ENCODE data around the gene MPP2. TPM values are rescaled to one million over a fixed set of nuclear protein-coding genes. Genes with fewer than 3 reads are reported as not detected.

MPP2 gene
- polyA plus RNA-seq, 1 donor from 2014 or later: 25.5 TPM

GRCh38 chr17:43916385-43916784, 9.0 kb upstream of the MPP2 start:
- H3K9me3 ChIP-seq (ENCODE audit: low read length): no peaks in the 10 kb centered on the region
- no peak overlapping the region for H2AFZ ChIP-seq (ENCODE audit: low read depth, low read length)
- no peak overlapping the region for H3K27ac ChIP-seq (ENCODE audit: low read length)
- H3K27me3 ChIP-seq (ENCODE audit: insufficient read depth, low read depth, low read length): no peaks in the 10 kb centered on the region
- no peak overlapping the region for H3K9ac ChIP-seq (ENCODE audit: low read length)
- no peak for TF ChIP-seq TAF1 (IDR thresholded peaks at IDR 0.05; ENCODE audit: low read depth)
- TF ChIP-seq SMC3 (conservative IDR thresholded peaks at IDR 0.05; ENCODE audit: poor library complexity): no peak
- TF ChIP-seq, protein P1, sequence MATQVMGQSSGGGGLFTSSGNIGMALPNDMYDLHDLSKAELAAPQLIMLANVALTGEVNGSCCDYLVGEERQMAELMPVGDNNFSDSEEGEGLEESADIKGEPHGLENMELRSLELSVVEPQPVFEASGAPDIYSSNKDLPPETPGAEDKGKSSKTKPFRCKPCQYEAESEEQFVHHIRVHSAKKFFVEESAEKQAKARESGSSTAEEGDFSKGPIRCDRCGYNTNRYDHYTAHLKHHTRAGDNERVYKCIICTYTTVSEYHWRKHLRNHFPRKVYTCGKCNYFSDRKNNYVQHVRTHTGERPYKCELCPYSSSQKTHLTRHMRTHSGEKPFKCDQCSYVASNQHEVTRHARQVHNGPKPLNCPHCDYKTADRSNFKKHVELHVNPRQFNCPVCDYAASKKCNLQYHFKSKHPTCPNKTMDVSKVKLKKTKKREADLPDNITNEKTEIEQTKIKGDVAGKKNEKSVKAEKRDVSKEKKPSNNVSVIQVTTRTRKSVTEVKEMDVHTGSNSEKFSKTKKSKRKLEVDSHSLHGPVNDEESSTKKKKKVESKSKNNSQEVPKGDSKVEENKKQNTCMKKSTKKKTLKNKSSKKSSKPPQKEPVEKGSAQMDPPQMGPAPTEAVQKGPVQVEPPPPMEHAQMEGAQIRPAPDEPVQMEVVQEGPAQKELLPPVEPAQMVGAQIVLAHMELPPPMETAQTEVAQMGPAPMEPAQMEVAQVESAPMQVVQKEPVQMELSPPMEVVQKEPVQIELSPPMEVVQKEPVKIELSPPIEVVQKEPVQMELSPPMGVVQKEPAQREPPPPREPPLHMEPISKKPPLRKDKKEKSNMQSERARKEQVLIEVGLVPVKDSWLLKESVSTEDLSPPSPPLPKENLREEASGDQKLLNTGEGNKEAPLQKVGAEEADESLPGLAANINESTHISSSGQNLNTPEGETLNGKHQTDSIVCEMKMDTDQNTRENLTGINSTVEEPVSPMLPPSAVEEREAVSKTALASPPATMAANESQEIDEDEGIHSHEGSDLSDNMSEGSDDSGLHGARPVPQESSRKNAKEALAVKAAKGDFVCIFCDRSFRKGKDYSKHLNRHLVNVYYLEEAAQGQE (IDR thresholded peaks at IDR 0.05; ENCODE audit: borderline replicate concordance): no peak
- no peak for TF ChIP-seq MXI1 (conservative IDR thresholded peaks at IDR 0.05; ENCODE audit: poor library complexity, severe bottlenecking)
- no peak for TF ChIP-seq CTCF (IDR thresholded peaks at IDR 0.05; ENCODE audit: poor library complexity, severe bottlenecking)
- no peak for TF ChIP-seq RAD21 (conservative IDR thresholded peaks at IDR 0.05)
- no peak for TF ChIP-seq EZH2 (IDR thresholded peaks at IDR 0.05; ENCODE audit: borderline replicate concordance, insufficient read depth, low read length, poor library complexity, severe bottlenecking)
- no peak for TF ChIP-seq POLR2AphosphoS5 (IDR thresholded peaks at IDR 0.05)
- TF ChIP-seq EP300 (conservative IDR thresholded peaks at IDR 0.05; ENCODE audit: poor library complexity, severe bottlenecking): no peak
- no peaks in the 10 kb centered on the region for H3K36me3 ChIP-seq (ENCODE audit: insufficient read depth, low read length)
- no peaks in the 10 kb centered on the region for H4K20me1 ChIP-seq (ENCODE audit: insufficient read depth)
- no peak overlapping the region for H3K4me3 ChIP-seq (ENCODE audit: low read length)
- H3F3A ChIP-seq (ENCODE audit: insufficient read depth, low read length, poor library complexity, severe bottlenecking): no peaks in the 10 kb centered on the region
- no peak overlapping the region for H3K4me2 ChIP-seq (ENCODE audit: low read length)
- no peaks in the 10 kb centered on the region for H3K9me2 ChIP-seq (ENCODE audit: insufficient read depth, low read length)
- no peaks in the 10 kb centered on the region for H3K79me2 ChIP-seq (replicated peaks; ENCODE audit: insufficient read depth, low read length)

DNA sequence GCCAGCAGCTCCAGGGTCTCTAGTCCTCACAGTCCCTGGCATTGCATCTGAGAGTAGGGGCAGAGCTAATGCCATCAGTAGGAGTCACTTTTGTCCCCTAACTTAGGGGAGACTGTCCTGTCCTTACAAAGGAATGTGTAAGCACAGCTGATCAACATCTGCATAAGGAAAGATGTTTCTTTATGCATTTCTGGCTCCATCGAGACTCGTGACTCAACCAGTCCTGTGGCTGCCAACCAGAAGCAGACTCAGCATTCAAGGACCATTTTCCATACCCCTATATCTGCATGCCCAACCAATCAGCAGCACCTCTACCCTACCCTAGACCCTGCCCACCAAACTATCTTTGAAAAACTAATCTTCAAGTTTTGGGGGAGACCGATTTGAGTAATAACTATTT, 8.2 kb upstream of the MPP2 start:
- Histone ChIP-seq H3K9me2 (ENCODE audit: insufficient read depth, low read length) (no peaks in the 10 kb centered on the region), H3K4me2 (ENCODE audit: low read length) (no peak overlapping the region), H2AFZ (ENCODE audit: low read depth, low read length) (no peak overlapping the region), H3K27me3 (ENCODE audit: insufficient read depth, low read depth, low read length) (no peaks in the 10 kb centered on the region), H3K9me3 (ENCODE audit: low read length) (no peaks in the 10 kb centered on the region), H3K4me3 (ENCODE audit: low read length) (no peak overlapping the region), H3K27ac (ENCODE audit: low read length) (no peak overlapping the region), H3K9ac (ENCODE audit: low read length) (no peak overlapping the region), H3K36me3 (ENCODE audit: insufficient read depth, low read length) (no peaks in the 10 kb centered on the region), H4K20me1 (ENCODE audit: insufficient read depth) (no peaks in the 10 kb centered on the region), H3F3A (ENCODE audit: insufficient read depth, low read length, poor library complexity, severe bottlenecking) (no peaks in the 10 kb centered on the region), H3K79me2 (replicated peaks; ENCODE audit: insufficient read depth, low read length) (no peaks in the 10 kb centered on the region)
- TF ChIP-seq, protein P1 (IDR thresholded peaks at IDR 0.05; ENCODE audit: borderline replicate concordance): no peak
- TF ChIP-seq EZH2 (IDR thresholded peaks at IDR 0.05; ENCODE audit: borderline replicate concordance, insufficient read depth, low read length, poor library complexity, severe bottlenecking) (no peak), TAF1 (IDR thresholded peaks at IDR 0.05; ENCODE audit: low read depth) (no peak), POLR2AphosphoS5 (IDR thresholded peaks at IDR 0.05) (no peak), CTCF (IDR thresholded peaks at IDR 0.05; ENCODE audit: poor library complexity, severe bottlenecking) (no peak), EP300 (conservative IDR thresholded peaks at IDR 0.05; ENCODE audit: poor library complexity, severe bottlenecking) (no peak), MXI1 (conservative IDR thresholded peaks at IDR 0.05; ENCODE audit: poor library complexity, severe bottlenecking) (no peak), SMC3 (conservative IDR thresholded peaks at IDR 0.05; ENCODE audit: poor library complexity) (no peak), RAD21 (conservative IDR thresholded peaks at IDR 0.05) (no peak)
